PC-3 (cell line): Measurements from ENCODE around the gene EPGN. TPM values are rescaled to one million over a fixed set of nuclear protein-coding genes. Genes with fewer than 3 reads are reported as not detected.

Experiments
- ATAC-seq: fragments of 200-7000 bp; cut with Tn5 transposase; 2 replicates; pipeline ENCODE4 v1.9.1; 2020; ENCODE audit warnings: mild to moderate bottlenecking, moderate library complexity
- BruUV-seq: library from RNA; stranded (reverse); fragments of 400-500 nt; replicated peaks from 2 replicates; lab custom pipeline; 2021; lab: Mats Ljungman, UMichigan
- CTCF ChIA-PET: fragments of 300-600 bp; sonication (Branson Sonifier 250); formaldehyde crosslinking; loops from one replicate; lab custom pipeline; 2022; ENCODE audit warnings: antibody characterized with exemption; lab: Charles Lee
- POLR2A ChIA-PET: fragments of 300-600 bp; sonication (Branson Sonifier 250); formaldehyde crosslinking; loops from one replicate; lab custom pipeline; 2022; ENCODE audit warnings: antibody characterized with exemption; ENCODE audit not compliant: unreplicated experiment; lab: Charles Lee
- DNase-seq: peaks from one replicate; pipeline ENCODE4 v3.0.0-alpha.2; 2015
- H2AFZ ChIP-seq: fragments of 300-600 bp; sonication (generic); 2 replicates; pipeline ENCODE4 v1.6.0; 2016; ENCODE audit warnings: antibody characterized with exemption, low read length
- H3F3A ChIP-seq: fragments of 300-600 bp; sonication (generic); one replicate; pipeline ENCODE4 v1.6.0; 2017; ENCODE audit warnings: antibody characterized with exemption, low read length, control low read depth, mild to moderate bottlenecking; ENCODE audit not compliant: unreplicated experiment
- H3K27ac ChIP-seq: fragments of 300-600 bp; sonication (generic); 2 replicates; pipeline ENCODE4 v1.5.1; 2016; ENCODE audit warnings: mild to moderate bottlenecking, low read length
- H3K27me3 ChIP-seq: fragments of 300-600 bp; sonication (generic); 2 replicates; pipeline ENCODE4 v1.6.1; 2016; ENCODE audit warnings: low read length, mixed read lengths
- H3K36me3 ChIP-seq: fragments of 300-600 bp; sonication (generic); 2 replicates; pipeline ENCODE4 v1.6.1; 2016; ENCODE audit warnings: low read depth, mixed run types, low read length, mixed read lengths
- H3K4me1 ChIP-seq: fragments of 300-600 bp; sonication (generic); 2 replicates; pipeline ENCODE4 v1.5.1; 2016; ENCODE audit warnings: low read length; ENCODE audit not compliant: insufficient read depth
- H3K4me2 ChIP-seq: fragments of 300-600 bp; sonication (generic); 2 replicates; pipeline ENCODE4 v1.6.0; 2016; ENCODE audit warnings: low read length
- H3K4me3 ChIP-seq: fragments of 300-600 bp; sonication (generic); 2 replicates; pipeline ENCODE4 v1.5.1; 2016; ENCODE audit warnings: mild to moderate bottlenecking, low read length, mixed read lengths
- H3K79me2 ChIP-seq: fragments of 300-600 bp; sonication (generic); 2 replicates; pipeline ENCODE4 v1.6.1; 2017; ENCODE audit warnings: low read length, mixed read lengths
- H3K9ac ChIP-seq: fragments of 300-600 bp; sonication (generic); 2 replicates; pipeline ENCODE4 v1.6.0; 2016; ENCODE audit warnings: mild to moderate bottlenecking, low read length
- H3K9me2 ChIP-seq: fragments of 300-600 bp; sonication (generic); replicated peaks from 2 replicates; pipeline ENCODE4 v1.6.1; 2016; ENCODE audit warnings: mixed run types, low read length, mixed read lengths
- H3K9me3 ChIP-seq: fragments of 300-600 bp; sonication (generic); 2 replicates; pipeline ENCODE4 v1.6.1; 2016; ENCODE audit warnings: low read length, mixed read lengths
- H4K20me1 ChIP-seq: fragments of 300-600 bp; sonication (generic); 2 replicates; pipeline ENCODE4 v1.6.1; 2016; ENCODE audit warnings: low read length, mixed read lengths
- CTCF ChIP-seq: fragments of 300-600 bp; sonication (generic); conservative IDR thresholded peaks from 2 replicates; pipeline ENCODE4 v1.5.1; 2017; ENCODE audit warnings: antibody characterized with exemption, low read depth, mild to moderate bottlenecking, low read length
- EZH2 ChIP-seq: fragments of 300-600 bp; sonication (generic); IDR thresholded peaks from one replicate; pipeline ENCODE4 v1.6.1; 2017; ENCODE audit warnings: antibody characterized with exemption, mild to moderate bottlenecking, low read length; ENCODE audit not compliant: unreplicated experiment
- EZH2phosphoT487 ChIP-seq: fragments of 300-600 bp; sonication (generic); IDR thresholded peaks from 2 replicates; pipeline ENCODE4 v1.6.1; 2018; ENCODE audit warnings: mild to moderate bottlenecking, antibody characterized with exemption, low read length, borderline replicate concordance
- intact Hi-C: fragments of 100-400 bp; cut with micrococcal nuclease; formaldehyde crosslinking; loops from 2 replicates; pipeline ENCODE4 v1.9.0; 2023
- total RNA-seq: library from RNA; depleted of rRNA; stranded (reverse); fragments of >200 nt; gene quantifications from 2 replicates; pipeline ENCODE4 v1.2.3, GENCODE V29; 2014

The EPGN gene
- total RNA-seq, 1 experiment from 2014 or later = 98.0 TPM

- Histone ChIP-seq H3K4me2 (no peak overlapping the region), H3K27me3 (no peaks in the 10 kb centered on the region), H3K9me2 (no peaks in the 10 kb centered on the region), H3K36me3 (no peaks in the 10 kb centered on the region), H3K9me3 (no peaks in the 10 kb centered on the region), H3K4me3 (no peak overlapping the region), H3K27ac (no peak overlapping the region), H3K9ac (no peak overlapping the region), H3K4me1 (peaks cover 51% of the 10 kb centered on the region), H2AFZ (no peak overlapping the region), H3F3A (peaks cover 4% of the 10 kb centered on the region), H3K79me2 (no peaks in the 10 kb centered on the region), H4K20me1 (no peaks in the 10 kb centered on the region)
- DNase-seq (no peak), ATAC-seq (no peak)
- CTCF ChIA-PET = no interaction called here
- TF ChIP-seq EZH2 (no peak), EZH2phosphoT487 (no peak), CTCF (no peak)
- BruUV-seq = no TSS peak
- intact Hi-C loops = no loop called here
- POLR2A ChIA-PET = no interaction called here
Measured at GRCh38 chr4:74323663-74324062, 15.4 kb downstream of the EPGN start.

GRCh38 chr4:74324262-74324661 is 16.0 kb downstream of the EPGN start:
- DNase-seq (no peak), ATAC-seq (no peak)
- Histone ChIP-seq H2AFZ (no peak overlapping the region), H3K9me2 (no peaks in the 10 kb centered on the region), H3K4me1 (peaks cover 57% of the 10 kb centered on the region), H3K9me3 (no peaks in the 10 kb centered on the region), H4K20me1 (no peaks in the 10 kb centered on the region), H3K36me3 (no peaks in the 10 kb centered on the region), H3F3A (peaks cover 4% of the 10 kb centered on the region), H3K4me2 (no peak overlapping the region), H3K79me2 (no peaks in the 10 kb centered on the region), H3K9ac (no peak overlapping the region), H3K27ac (0 out of 2 replicates have a peak overlapping the region, but pooled peaks have one; percentile 6), H3K4me3 (no peak overlapping the region), H3K27me3 (no peaks in the 10 kb centered on the region)
- no TSS peak for BruUV-seq
- CTCF ChIA-PET = no interaction called here
- intact Hi-C loops = no loop called here
- POLR2A ChIA-PET = interaction anchor here (0.6 kb wide), 1 partner anchor 317 kb away, joined by 3 read pairs; no protein-coding TSS in a partner anchor
- TF ChIP-seq EZH2phosphoT487 (no peak), EZH2 (no peak), CTCF (no peak)

- peak overlapping the region; percentile 91; the same call in 1 of the 2 replicates for H3K9ac ChIP-seq
- ChIA-PET CTCF (no interaction called here), POLR2A (no interaction called here)
- no peak for TF ChIP-seq CTCF
- TF ChIP-seq EZH2 = no peak
- no peak for TF ChIP-seq EZH2phosphoT487
- H3K9me3 ChIP-seq = no peaks in the 10 kb centered on the region
- no peak for ATAC-seq
- no peaks in the 10 kb centered on the region for H4K20me1 ChIP-seq
- no peak for DNase-seq
- peaks cover 59% of the 10 kb centered on the region for H3K4me1 ChIP-seq
- H3K4me3 ChIP-seq = no peak overlapping the region
- no peaks in the 10 kb centered on the region for H3K79me2 ChIP-seq
- no peak overlapping the region for H3K4me2 ChIP-seq
- peak overlapping the region; percentile 99 for H3K27ac ChIP-seq
- H3K36me3 ChIP-seq = no peaks in the 10 kb centered on the region
- no peak overlapping the region for H2AFZ ChIP-seq
- no peaks in the 10 kb centered on the region for H3K9me2 ChIP-seq
- intact Hi-C loops = no loop called here
- peaks cover 7% of the 10 kb centered on the region for H3F3A ChIP-seq
- BruUV-seq = no TSS peak
- no peaks in the 10 kb centered on the region for H3K27me3 ChIP-seq
Measured at GRCh38 chr4:74325886-74326285, 17.6 kb downstream of the EPGN start.
